ENCODE measurements around the gene PREX1.
"Not testable (repeated sequence)": the region's sequence is repeated elsewhere in the genome, so short reads cannot be mapped to it uniquely, and the experiment has no call there.

Gene PREX1

GRCh38 chr20:48794360-48794759 is 33.4 kb downstream of the PREX1 start:
- DNase-seq (ENCODE audit: low read depth), result no peak

GRCh38 chr20:48793776-48794175 is 34.0 kb downstream of the PREX1 start:
- no peak for DNase-seq (ENCODE audit: low read depth)

GRCh38 chr20:48791666-48792071 is 36.1 kb downstream of the PREX1 start:
- DNase-seq (ENCODE audit: low read depth), result no peak

GRCh38 chr20:48791014-48791413 is 36.8 kb downstream of the PREX1 start:
- DNase-seq (ENCODE audit: low read depth), result no peak

- DNase-seq (ENCODE audit: low read depth), result no peak
These were observed 37.3 kb downstream of the PREX1 start for GRCh38 chr20:48790473-48791003.

- no peak for DNase-seq (ENCODE audit: low read depth)
These were observed 37.9 kb downstream of the PREX1 start for GRCh38 chr20:48789781-48790472.

GRCh38 chr20:48789185-48789668 is 38.6 kb downstream of the PREX1 start:
- DNase-seq (ENCODE audit: low read depth), result no peak

GRCh38 chr20:48788486-48789072 is 39.2 kb downstream of the PREX1 start:
- no peak for DNase-seq (ENCODE audit: low read depth)

- DNase-seq (ENCODE audit: low read depth), result no peak
These were observed 39.9 kb downstream of the PREX1 start for GRCh38 chr20:48787861-48788375.

GRCh38 chr20:48786951-48787705 is 40.7 kb downstream of the PREX1 start:
- no peak for DNase-seq (ENCODE audit: low read depth)

- DNase-seq (ENCODE audit: low read depth), result no peak
These were observed 42.0 kb downstream of the PREX1 start for GRCh38 chr20:48785801-48786200.

GRCh38 chr20:48785256-48785655 is 42.5 kb downstream of the PREX1 start:
- DNase-seq (ENCODE audit: low read depth), result no peak

- DNase-seq (ENCODE audit: low read depth), result no peak
These were observed 43.5 kb downstream of the PREX1 start for GRCh38 chr20:48784273-48784641.

GRCh38 chr20:48783533-48784272 is 44.1 kb downstream of the PREX1 start:
- no peak for DNase-seq (ENCODE audit: low read depth)

- no peak for DNase-seq (ENCODE audit: low read depth)
These were observed 44.9 kb downstream of the PREX1 start for GRCh38 chr20:48782901-48783308.

- no peak for DNase-seq (ENCODE audit: low read depth)
These were observed 45.7 kb downstream of the PREX1 start for GRCh38 chr20:48782053-48782452.

- no peak for DNase-seq (ENCODE audit: low read depth)
These were observed 46.2 kb downstream of the PREX1 start for GRCh38 chr20:48781634-48782033.

- no peak for DNase-seq (ENCODE audit: low read depth)
These were observed 48.4 kb downstream of the PREX1 start for GRCh38 chr20:48779435-48779834.

- no peak for DNase-seq (ENCODE audit: low read depth)
These were observed 50.0 kb downstream of the PREX1 start for GRCh38 chr20:48777821-48778220.

- DNase-seq (ENCODE audit: low read depth), result no peak
These were observed 50.8 kb downstream of the PREX1 start for GRCh38 chr20:48777005-48777404.

- no peak for DNase-seq (ENCODE audit: low read depth)
These were observed 51.5 kb downstream of the PREX1 start for GRCh38 chr20:48776306-48776705.

- DNase-seq (ENCODE audit: low read depth), result not testable (repeated sequence)
These were observed 52.3 kb downstream of the PREX1 start for GRCh38 chr20:48775545-48775944.
